ENCODE data around the gene JMJD1C. TPM values are rescaled to one million over a fixed set of nuclear protein-coding genes. Genes with fewer than 3 reads are reported as not detected.
"Not testable (repeated sequence)": the region's sequence is repeated elsewhere in the genome, so short reads cannot be mapped to it uniquely, and the experiment has no call there.

The JMJD1C gene
- polyA plus RNA-seq, 3 donors, result 96.7 to 112 (median 108) TPM

GRCh38 chr10:63236113-63236935 is 229.5 kb downstream of the JMJD1C start:
- no peak for DNase-seq (ENCODE audit: low read depth in 3 of 3, low spot score in 2 of 3)

GRCh38 chr10:63235136-63235535 is 230.6 kb downstream of the JMJD1C start:
- DNase-seq (ENCODE audit: low read depth in 3 of 3, low spot score in 2 of 3), result not testable (repeated sequence)

DNA sequence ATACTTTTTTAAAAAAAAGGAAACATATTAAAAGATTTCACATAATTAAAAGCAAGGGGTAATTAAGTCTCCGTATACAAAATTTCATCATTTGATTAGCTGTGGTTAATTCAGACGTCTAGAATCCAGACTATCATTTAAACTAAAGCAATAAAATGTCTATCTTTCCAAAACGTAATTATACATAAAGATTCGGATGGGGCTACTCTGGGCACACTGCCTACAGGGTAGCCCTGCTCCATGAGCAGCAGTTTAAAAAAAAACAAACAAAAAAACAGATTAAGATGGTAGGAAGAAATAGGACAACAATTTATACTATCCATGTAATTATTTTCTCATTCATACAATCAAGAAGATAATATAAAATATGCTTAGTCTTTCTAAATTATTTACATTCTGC is 236.6 kb downstream of the JMJD1C start:
- no peak for DNase-seq (ENCODE audit: low read depth in 3 of 3, low spot score in 2 of 3)

- DNase-seq (ENCODE audit: low read depth in 3 of 3, low spot score in 2 of 3), result no peak
These were observed 237.5 kb downstream of the JMJD1C start for GRCh38 chr10:63228237-63228636.

DNA sequence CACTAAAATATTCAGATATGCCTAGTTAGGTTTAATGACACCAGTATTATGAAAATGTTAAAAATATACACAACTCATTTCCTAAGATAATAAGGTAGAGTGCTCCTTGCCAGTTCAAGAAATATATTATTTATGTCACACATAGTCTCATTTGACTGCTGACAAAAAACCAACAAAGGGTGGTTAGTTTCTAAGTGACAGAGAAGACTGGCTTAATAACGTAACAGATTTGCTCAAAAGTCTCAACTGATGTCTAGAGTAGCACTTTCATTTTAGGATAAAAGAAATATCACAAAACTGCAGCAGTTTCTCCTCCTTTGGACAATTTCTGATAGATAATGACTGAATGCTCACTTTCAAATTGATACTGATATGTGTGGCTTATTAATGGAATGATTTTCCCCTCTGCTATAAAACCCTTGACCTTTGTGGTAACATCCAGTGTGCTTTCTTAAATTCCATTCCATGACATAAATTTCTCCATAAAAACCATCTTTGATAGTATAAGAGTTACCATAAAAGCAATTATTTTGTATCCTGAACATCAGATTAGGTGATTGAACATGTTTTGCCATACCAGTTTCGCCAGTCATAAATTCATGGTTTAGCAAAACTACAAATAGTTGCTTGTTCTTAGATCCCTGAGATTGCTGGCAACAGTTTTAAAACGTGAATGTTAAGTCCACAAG is 238.4 kb downstream of the JMJD1C start:
- no peak for DNase-seq (ENCODE audit: low read depth in 3 of 3, low spot score in 2 of 3)

- DNase-seq (ENCODE audit: low read depth in 3 of 3, low spot score in 2 of 3), result no peak
These were observed 241.5 kb downstream of the JMJD1C start for GRCh38 chr10:63224241-63224640.

- no peak for DNase-seq (ENCODE audit: low read depth in 3 of 3, low spot score in 2 of 3)
These were observed 243.8 kb downstream of the JMJD1C start for GRCh38 chr10:63221950-63222349.

DNA sequence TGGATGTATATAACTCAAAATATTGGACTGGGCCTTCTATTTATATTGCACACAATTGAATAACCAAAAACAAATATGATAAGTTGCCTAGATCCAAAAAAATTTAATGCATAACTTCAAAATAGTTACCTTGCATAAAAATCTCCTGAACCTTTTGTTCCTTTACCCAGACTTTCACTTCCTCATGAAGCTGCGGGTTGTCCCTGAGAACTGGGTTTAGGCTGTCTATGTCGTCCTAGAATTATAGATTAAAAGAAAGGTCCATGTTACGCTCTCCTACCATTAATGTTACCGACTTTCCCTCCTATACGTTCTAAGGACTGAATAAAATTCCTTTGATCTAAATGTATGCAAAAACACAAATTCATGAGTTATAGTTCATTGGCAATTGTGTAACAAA is 246.0 kb downstream of the JMJD1C start:
- no peak for DNase-seq (ENCODE audit: low read depth in 3 of 3, low spot score in 2 of 3)

DNA sequence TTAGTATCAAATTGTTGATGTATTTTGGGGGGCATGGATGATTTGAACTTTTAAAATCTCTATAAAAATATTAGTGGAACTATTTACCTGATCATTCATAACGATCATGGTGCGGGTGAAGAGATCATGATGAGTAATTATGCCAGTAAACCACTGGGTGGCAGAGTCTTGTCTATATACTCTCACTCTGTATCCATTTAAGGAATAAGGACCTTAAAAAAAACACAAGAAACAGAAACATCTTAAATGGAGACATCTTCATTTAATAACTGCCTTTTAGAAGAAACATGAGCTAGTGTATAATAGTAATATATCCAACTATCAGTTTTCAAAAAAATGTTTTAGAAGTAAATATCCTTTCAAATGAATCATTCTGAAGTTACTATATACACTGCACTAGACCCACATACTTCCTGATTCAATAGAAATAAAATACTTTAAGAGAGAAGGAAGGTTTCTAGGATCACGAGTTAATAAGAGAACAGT is 248.6 kb downstream of the JMJD1C start:
- no peak for DNase-seq (ENCODE audit: low read depth in 3 of 3, low spot score in 2 of 3)

- no peak for DNase-seq (ENCODE audit: low read depth in 3 of 3, low spot score in 2 of 3)
These were observed 251.2 kb downstream of the JMJD1C start for GRCh38 chr10:63214571-63214970.

DNA sequence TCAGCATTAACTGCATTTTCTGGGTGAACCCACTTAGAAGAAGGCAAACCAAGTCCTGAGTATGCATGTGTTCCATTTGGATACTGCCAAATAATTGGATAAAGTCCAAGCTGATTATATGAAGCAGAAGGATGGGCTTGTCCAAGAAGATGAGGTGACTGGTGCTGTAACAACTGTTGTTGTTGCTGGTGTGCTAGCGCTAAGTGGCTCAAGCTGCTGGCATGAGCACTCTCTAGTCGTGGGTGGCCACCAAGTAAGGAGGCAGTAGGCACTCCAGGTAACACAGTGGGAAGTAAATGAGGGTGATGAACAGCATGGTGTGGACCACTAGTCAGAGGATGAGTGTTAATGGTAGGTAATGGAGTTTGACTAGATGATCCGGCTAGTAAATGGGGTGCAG is 252.3 kb downstream of the JMJD1C start:
- no peak for DNase-seq (ENCODE audit: low read depth in 3 of 3, low spot score in 2 of 3)

DNA sequence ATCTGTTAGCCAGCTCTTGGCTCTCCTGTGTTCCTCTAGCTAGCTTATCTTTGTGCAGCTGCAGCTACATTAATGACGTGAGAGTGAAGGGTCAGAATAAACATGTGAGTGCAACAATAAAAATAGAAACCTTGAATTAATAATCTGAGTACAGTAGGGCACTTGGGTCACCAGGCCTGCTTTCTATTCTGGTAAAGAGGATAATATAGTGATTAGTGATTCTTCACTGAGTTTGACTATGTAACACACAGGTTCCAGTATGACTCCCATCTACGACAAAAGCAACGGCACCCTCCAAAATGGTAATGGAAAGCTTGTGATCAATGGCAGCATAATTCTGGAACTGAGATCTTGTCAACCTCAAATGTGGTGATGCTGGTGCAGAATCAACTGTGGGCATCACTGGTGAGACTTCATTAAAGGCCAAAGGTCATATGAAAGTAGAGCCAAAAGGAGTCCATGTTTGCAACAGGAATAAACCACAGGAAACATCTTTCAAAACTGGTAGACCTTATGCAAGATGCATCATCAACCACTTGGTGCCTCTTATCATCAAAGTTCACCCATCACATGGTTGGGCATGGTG is 255.1 kb downstream of the JMJD1C start:
- DNase-seq (ENCODE audit: low read depth in 3 of 3, low spot score in 2 of 3), result no peak

DNA sequence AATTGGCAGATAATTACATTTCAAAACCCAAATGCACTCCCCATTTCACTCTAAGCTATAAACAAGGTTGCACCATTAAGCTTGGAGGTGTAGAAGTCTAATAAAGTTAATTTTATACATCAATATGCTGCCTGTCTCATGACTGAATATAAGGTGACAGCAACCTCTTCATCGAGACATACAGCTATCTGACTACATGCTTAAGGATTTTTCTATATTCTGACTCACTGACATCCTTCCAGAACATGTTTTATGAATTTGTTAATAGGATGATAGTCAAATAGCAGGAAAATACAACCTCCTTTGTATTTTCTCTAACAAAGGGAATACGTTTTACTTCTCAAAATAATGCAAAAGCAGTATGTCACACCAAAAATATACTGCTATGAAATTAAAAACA is 256.1 kb downstream of the JMJD1C start:
- DNase-seq (ENCODE audit: low read depth in 3 of 3, low spot score in 2 of 3), result no peak

DNA sequence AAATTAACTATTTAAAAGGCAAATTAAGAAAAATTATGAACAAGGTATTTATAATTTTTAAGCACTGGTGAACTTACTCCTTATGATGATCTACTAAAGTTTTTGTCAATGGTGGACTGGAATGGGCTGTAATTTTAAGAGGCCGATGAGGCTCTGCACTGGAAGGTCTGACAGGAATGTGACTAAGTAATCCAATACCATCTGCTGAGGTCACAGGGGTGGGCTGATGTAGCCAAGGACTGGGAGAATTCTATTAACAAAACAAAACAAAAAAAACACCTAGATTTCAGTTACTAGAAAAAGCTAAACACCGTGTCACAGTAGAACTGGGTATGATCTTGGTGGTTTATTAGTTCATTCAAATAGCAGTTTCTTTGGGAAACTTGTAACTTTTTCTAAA is 256.8 kb downstream of the JMJD1C start:
- no peak for DNase-seq (ENCODE audit: low read depth in 3 of 3, low spot score in 2 of 3)

GRCh38 chr10:63206997-63207811 is 258.6 kb downstream of the JMJD1C start:
- no peak for DNase-seq (ENCODE audit: low read depth in 3 of 3, low spot score in 2 of 3)

- DNase-seq (ENCODE audit: low read depth in 3 of 3, low spot score in 2 of 3), result no peak
These were observed 259.2 kb downstream of the JMJD1C start for GRCh38 chr10:63206576-63206975.

DNA sequence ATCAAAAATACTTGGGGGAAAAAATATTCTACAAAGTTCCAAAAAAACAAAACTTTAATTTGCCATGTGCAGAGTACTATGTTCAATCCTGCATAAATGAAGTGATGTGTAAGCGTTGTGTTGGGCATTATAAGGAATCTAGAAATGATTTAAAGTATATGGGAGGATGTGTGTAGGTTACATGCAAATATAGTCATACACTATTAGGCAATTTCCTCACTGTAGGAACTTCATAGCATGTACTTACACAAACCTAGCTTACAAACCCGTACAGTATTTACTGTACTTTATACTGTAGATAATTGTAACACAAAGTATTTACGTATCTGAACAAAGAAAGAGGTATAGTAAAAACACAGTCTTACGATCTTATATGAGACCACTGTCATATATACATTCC is 260.4 kb downstream of the JMJD1C start:
- DNase-seq (ENCODE audit: low read depth in 3 of 3, low spot score in 2 of 3), result no peak

- no peak for DNase-seq (ENCODE audit: low read depth in 3 of 3, low spot score in 2 of 3)
These were observed 260.9 kb downstream of the JMJD1C start for GRCh38 chr10:63204667-63205391.

DNA sequence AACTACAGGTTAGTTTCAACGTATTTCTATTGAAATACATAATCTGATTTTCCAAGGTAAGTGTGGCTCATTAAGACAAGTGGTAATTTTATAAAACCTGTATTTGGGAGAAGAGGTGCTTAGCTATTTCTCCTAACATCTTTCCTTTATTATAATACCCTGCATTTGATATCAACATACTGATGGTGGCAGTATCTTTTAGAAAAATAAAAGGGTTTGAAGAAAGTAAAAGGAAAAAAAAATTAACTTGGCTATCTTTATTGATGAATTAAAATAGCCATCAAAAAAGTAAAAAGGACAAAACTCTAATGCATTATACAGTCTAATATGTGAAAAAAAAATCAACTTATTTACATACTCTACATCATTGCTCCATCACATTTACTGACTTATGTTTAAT is 264.7 kb downstream of the JMJD1C start:
- DNase-seq (ENCODE audit: low read depth in 3 of 3, low spot score in 2 of 3), result no peak

DNA sequence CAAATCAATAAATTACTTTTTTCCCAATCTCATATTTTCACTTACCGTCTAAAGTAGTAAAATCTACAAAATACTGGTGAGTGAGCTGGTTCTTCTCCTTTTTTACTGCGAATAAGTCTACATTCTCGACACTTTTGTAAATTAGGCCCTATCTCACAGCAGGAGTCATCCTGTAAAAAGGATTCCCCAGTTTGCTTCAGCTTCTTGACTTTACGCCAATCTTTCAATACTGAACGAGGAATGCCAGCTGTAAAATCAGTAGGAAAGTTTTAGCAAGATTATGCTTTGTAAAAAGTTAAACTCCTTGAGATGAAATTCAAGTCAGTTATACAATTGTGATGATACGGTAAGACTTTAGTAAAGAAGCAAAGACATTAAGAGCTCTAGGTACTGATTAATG is 265.3 kb downstream of the JMJD1C start:
- no peak for DNase-seq (ENCODE audit: low read depth in 3 of 3, low spot score in 2 of 3)
